ENCODE data around the gene KCTD13.
"Not testable (repeated sequence)": the region's sequence is repeated elsewhere in the genome, so short reads cannot be mapped to it uniquely, and the experiment has no call there.

Gene KCTD13

DNA sequence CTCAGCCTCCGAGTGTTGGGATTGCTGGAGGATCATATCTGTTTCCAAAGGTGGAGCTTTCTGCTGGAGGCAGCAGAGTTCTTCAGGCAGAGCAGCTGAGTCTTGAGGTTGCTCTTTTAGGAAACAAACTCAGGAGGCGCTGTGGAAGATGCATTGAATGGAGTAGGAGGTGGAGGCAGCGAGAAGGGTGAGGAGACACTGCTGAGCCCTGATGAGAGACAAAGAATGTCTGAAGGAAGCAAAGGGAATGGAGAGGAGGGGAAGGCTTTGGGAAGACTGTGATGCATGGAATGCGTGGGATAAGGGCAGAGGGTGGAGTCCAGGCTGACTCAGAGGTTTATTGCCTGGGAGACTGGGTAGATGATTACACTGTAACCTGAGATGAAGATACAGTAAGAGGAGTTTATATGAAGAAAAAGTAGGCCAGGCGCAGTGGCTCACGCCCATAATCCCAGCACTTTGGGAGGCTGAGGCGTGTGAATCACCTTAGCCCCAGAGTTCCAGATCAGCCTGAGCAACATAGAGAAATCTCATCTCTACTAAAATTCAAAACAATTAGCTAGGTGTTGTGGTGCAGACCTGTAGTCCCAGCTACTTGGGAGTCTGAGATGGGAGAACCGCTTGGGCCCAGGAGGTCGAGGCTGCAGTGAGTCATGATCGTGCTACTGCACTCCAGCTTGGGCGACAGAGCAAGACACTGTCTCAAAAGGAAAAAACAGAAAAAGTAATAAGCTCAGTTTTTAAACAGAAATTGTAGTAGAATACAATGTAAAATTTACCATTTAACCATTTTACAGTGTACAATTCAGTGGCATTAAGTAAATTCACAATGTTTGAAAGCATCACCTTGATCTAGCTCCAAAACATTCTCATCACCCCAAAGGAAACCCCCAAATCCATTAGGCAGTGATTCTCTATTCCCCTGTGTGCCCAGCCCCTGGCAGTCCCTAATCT lies 18.1 kb upstream of the KCTD13 start:
- DNase-seq = no peak

DNA sequence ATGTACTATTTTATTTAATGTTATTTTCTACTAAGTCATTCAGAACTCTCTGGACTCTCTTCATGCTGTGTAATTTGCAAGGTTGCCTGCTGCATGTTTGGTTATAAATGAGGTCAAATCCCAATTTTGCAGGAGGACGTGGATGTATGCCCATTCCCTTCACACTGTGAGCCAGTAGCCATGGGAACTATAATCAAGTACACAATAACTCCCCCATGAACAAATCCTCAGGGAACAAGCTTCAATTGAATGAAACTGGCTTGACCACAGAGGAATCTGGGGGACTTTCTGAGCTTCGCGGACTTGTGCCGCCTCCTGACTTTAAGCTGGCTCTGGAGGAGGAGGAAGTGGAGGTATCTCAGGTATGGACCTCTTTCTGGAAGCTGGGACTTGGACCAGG lies 14.6 kb upstream of the KCTD13 start:
- DNase-seq = no peak

DNA sequence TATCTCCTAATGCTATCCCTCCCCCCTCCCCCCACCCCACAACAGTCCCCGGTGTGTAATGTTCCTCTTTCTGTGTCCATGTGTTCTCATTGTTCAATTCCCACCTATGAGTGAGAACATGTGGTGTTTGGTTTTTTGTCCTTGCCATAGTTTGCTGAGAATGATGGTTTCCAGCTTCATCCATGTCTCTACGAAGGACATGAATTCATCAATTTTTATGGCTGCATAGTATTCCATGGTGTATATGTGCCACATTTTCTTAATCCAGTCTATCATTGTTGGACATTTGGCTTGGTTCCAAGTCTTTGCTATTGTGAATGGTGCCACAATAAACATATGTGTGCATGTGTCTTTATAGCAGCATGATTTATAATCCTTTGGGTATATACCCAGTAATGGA lies 5.7 kb upstream of the KCTD13 start:
- not testable (repeated sequence) for DNase-seq

DNA sequence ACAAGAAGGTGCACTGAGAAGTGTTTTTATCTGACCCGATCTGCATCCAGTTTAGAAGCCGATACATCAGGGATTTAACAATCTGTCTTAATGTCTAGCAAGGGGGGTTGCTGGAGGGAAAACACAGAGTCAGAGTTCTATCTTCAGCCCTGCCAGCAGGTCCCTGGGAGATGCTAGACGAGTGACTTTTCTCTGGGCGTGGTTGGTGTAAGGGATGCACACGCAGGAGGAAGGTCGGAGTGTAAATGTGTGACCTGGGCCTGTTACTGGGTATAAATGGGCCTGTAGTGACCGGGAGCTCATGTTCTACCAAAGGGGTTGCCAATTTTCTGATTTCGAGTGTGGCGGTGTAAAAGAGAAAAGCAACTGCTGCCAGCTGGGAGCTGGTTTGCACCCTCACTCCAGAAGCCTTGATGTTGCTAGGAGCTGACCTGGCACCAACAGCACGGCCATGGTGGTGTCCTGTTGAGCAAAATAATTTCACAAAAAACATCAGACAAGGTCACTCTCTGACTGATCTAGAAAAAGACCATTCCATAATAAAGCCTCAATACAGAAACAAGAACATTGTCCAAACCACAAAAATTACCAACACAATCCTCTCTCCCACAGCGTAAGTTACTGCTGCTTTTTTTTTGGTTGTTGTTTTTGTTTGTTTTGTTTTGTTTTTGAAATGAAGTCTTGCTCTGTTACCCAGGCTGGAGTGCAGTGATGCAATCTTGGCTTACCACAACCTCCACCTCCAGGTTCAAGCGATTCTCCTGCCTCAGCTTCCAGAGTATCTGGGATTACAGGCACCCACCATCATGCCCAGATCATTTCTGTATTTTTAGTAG lies 1.3 kb upstream of the KCTD13 start:
- no peak for DNase-seq

GRCh38 chr16:29926711-29927052 lies 656 bp upstream of the KCTD13 start:
- DNase-seq = no peak

DNA sequence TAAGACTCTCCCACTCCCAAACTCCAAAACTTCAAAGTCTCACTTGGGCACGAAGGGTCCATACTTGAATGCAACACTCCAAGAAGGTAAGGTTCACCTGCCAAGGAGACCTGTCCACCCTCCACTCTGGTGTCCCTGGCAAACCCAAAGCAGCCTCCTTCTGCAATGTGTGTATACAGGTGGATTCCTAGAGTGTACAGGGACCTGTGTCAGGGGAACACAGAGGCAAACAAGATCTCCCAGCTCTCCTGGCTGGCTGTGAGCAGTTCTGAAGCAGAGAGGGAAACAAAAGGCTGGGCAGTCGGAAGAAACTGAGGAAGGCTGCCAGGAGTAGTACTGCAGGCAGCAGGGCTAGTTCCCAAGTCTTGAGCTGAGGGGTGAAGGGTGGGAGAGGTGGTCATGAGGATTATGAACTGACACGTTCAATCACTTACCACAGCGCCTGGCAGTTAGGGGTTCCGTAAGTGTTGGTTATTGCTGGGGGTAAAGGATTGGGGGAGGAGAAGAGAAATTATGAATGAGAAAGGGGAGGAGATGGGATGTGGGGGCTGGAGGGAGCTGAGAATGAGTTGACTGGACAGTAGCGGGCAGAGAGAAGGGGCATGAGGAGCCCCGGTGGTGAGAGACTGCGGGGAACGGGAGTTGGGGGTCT lies 795 bp downstream of the KCTD13 start:
- DNase-seq = peak; percentile 13

DNA sequence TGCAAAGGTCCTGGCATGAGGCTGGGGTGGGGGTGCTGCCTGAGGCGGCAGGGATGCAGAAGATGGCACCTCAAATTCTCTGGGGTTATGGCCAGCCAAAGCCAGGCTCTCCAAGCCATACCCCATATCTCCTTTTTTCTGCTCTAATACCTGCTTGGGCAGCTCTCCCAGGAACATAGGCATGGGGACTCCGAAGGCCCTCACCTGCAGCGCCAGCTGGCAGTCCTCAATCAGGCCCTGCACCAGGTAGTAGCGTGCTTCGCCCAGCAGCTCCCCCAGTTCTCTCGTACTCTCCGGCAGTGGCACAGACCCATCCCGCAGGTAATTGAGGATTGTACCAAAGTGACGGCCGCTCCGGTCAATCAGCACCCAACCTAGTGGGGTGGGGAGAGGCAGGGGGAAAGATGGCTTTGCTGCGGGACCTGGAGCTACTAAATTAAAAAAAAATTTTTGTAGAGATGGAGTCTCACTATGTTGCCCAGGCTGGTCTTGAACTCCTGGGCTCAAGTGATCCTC lies 3.0 kb downstream of the KCTD13 start:
- no peak for DNase-seq

DNA sequence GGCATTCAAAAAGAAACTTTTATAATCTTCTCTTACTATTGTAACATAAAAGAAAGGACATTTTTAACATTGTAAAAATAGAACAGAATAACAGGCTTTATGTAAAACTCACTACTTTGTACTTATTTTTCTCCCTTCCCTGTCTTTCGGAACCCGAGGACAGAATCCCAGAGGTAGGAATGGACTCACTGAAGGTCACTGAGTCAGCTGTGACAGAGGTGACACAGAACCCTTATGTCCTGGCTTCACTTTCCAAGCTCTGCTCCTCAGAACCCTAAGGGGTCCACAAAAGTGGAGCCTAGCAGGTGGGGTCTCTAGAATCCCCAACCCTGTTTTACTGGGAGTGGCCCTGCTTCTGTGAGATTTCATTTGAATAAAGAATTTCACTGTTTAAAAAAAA lies 3.7 kb downstream of the KCTD13 start:
- no peak for DNase-seq

GRCh38 chr16:29921034-29921385 lies 5.0 kb downstream of the KCTD13 start:
- no peak for DNase-seq

- DNase-seq = no peak
Observed at GRCh38 chr16:29920288-29921033, 5.6 kb downstream of the KCTD13 start.

DNA sequence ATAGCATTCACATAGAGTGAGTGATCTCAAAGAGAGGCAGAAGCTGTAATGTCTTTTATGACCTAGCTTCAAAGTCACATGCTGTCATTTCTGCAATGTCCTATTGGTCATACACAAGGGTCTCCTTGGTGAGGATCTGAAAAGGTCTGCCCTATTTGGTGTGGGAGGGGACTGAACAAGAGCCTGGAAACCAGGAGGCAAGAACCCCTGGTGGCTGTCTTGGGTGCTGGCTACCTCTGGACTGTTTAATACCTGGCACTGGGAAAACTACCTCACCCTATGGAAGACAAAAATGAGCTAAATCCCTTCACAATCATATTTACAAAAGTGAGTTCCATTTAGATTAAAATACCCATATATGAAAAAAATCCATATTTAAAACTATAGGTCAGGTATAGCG lies 9.0 kb downstream of the KCTD13 start:
- no peak for DNase-seq

DNA sequence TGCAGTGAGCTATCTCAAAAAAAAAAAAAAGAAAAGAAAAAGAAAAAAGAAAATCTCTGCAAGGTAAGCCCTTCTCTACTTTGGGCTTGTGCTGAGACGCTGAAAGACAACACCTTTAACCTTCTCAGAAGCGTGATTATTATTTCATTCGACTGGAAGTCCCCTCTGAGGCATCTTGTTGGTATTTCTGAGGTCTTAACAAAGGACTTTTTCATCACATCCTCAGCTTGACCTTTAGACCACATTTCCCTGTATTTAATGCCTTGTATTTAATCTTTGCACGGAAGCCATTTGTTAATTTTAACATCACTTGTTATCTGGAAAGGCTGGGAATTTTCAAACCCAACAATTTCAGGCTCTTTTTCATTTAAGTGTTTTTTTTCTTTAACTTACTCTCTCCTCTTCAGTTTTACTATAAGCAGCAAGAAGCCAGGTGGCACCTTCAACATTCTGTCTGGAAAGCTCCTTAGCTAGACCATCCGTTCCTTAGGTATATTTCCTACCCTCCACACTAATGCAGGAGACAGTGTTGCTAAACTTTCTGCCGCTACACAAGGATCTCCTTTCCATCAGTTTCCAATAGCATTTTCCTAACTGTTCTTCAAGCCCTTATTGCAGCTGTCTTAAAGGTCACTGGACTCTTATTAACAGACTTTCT lies 10.3 kb downstream of the KCTD13 start:
- DNase-seq = no peak

DNA sequence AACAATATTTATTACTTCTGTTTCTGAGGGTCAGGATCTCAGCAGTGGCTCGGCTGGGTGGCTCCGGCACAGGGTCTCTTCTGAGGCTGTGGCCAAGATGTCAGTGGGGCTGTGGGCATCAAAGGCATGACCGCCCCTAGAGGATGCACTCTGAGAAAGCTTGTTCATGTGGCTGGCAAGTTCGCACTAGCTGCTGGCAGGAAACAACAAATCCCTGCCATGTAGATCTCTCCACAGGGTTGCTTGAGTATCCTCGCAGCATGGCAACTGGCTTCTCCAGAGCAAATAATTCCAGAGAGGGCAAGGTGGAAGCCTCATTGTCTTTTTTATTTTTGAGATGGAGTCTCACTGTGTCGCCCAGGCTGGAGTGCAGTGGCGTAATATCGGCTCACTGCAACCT lies 12.5 kb downstream of the KCTD13 start:
- no peak for DNase-seq

- DNase-seq = no peak
Observed at GRCh38 chr16:29912087-29912486, 13.9 kb downstream of the KCTD13 start.

DNA sequence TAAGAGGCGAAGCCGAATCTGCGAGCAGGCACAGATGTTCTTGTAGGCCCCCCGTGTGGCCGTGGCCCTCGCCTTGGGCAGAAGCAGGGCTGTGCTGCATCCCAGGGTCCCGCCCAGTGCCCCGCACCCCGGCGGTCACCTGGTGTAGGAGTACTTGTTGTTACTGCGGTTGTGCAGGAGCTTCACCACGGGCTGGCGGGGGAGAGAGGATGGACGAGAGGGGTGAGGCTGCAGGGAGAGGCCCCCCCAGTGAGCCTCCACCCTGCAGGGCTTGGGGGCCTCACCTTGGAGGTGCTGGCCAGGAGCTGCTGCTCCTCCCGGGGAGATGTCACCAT lies 14.4 kb downstream of the KCTD13 start:
- DNase-seq = no peak

GRCh38 chr16:29910819-29911675 lies 15.0 kb downstream of the KCTD13 start:
- DNase-seq = no peak

- DNase-seq = not testable (repeated sequence)
Observed at GRCh38 chr16:29909851-29910250, 16.2 kb downstream of the KCTD13 start.

DNA sequence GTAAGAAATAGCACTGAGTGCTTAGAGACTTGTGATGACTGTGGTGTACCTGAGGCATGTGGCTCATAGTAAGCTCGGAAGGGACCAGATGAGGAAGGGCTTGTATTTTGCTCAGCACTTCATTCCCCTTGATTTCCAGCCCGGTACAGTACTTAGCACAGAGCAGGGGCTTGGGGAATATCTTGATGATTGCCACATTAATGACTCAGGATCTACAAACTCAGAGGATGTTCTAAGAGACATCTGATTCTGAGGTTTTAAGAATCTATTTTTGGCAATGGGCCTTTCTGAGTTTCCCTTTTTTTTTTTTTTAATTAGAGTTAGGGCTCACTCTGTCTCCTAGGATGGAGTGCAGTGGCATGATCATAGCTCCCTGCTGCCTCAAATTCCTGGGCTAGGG lies 16.6 kb downstream of the KCTD13 start:
- DNase-seq = peak; percentile 88

- DNase-seq = no peak
Observed at GRCh38 chr16:29908719-29909220, 17.3 kb downstream of the KCTD13 start.

- no peak for DNase-seq
Observed at GRCh38 chr16:29907973-29908372, 18.1 kb downstream of the KCTD13 start.

All from MV-4-11 (cell line).